HCT116 (cell line): ENCODE measurements around the gene MCL1. TPM values are rescaled to one million over a fixed set of nuclear protein-coding genes. Genes with fewer than 3 reads are reported as not detected.
"Not testable (repeated sequence)": the region's sequence is repeated elsewhere in the genome, so short reads cannot be mapped to it uniquely, and the experiment has no call there.

ENCODE experiments used
- ATAC-seq: fragments of 200-7000 bp; cut with Tn5 transposase; 2 replicates; pipeline ENCODE4 v1.9.1; 2020; ENCODE audit warnings: mild to moderate bottlenecking, moderate library complexity
- BruUV-seq: library from RNA; stranded (reverse); fragments of 400-500 nt; replicated peaks from 2 replicates; lab custom pipeline; 2021; lab: Mats Ljungman, UMichigan
- CTCF ChIA-PET: fragments of 300-600 bp; sonication (Branson Sonifier 250); formaldehyde crosslinking; loops from one replicate; lab custom pipeline; 2021; ENCODE audit warnings: antibody characterized with exemption; lab: Charles Lee
- POLR2A ChIA-PET: fragments of 300-600, 350-600 bp; sonication (Branson Sonifier 250); formaldehyde crosslinking; loops from one replicate; lab custom pipeline; 2021; ENCODE audit warnings: antibody characterized with exemption; lab: Charles Lee
- RAD21 ChIA-PET, 2 experiments: fragments of 300-600 bp; sonication (Branson Sonifier 250); formaldehyde crosslinking; loops; one replicate each; lab custom pipeline; 2023; ENCODE audit warnings: low total read pairs in 2 of 2; ENCODE audit not compliant: uncharacterized antibody in 2 of 2, unreplicated experiment in 2 of 2, low non-redundant PET in 1 of 2; lab: Charles Lee
- DNase-seq: peaks from one replicate; pipeline ENCODE4 v3.0.0-alpha.2; 2010; ENCODE audit warnings: low read depth, low spot score
- H2AFZ ChIP-seq: fragments of 200-600 bp; shearing (Covaris generic), sonication (generic); 2 replicates; pipeline ENCODE4 v1.6.1; 2017; ENCODE audit warnings: low read depth, mixed run types, mixed read lengths, antibody characterized with exemption, low read length; ENCODE audit not compliant: poor library complexity, severe bottlenecking
- H3K27ac ChIP-seq: 2 replicates; pipeline ENCODE4 v1.5.1; 2012; ENCODE audit warnings: low read depth, low read length
- H3K27me3 ChIP-seq: fragments of 200-600 bp; sonication (generic); 2 replicates; pipeline ENCODE4 v1.6.1; 2016; ENCODE audit warnings: mixed run types, low read length, mixed read lengths; ENCODE audit not compliant: insufficient read depth
- H3K36me3 ChIP-seq, 2 experiments: fragments of 200-500 bp in 1 of 2; fragments of 200-600 bp in 1 of 2; sonication (Bioruptor generic) in 1 of 2; sonication (generic) in 1 of 2; 2 replicates each; pipeline versions ENCODE4 v1.5.1 to v1.6.1; 2014 to 2016; ENCODE audit warnings: low read length in 2 of 2, inconsistent platforms in 1 of 2, mixed read lengths in 1 of 2, mixed run types in 1 of 2; ENCODE audit not compliant: insufficient read depth in 2 of 2, control insufficient read depth in 1 of 2
- H3K4me1 ChIP-seq, 2 experiments: fragments of 200-600 bp in 1 of 2; sonication (generic) in 1 of 2; 2 replicates each; pipeline versions ENCODE4 v1.5.1 to v1.6.1; 2012 to 2017; ENCODE audit warnings: low read length in 2 of 2, inconsistent platforms in 1 of 2, mild to moderate bottlenecking in 1 of 2, mixed read lengths in 1 of 2, mixed run types in 1 of 2, moderate library complexity in 1 of 2; ENCODE audit not compliant: insufficient read depth in 2 of 2, control insufficient read depth in 1 of 2
- H3K4me2 ChIP-seq: fragments of 200-600 bp; sonication (generic); 2 replicates; pipeline ENCODE4 v1.6.1; 2017; ENCODE audit warnings: mixed run types, low read length, mixed read lengths
- H3K4me3 ChIP-seq, 2 experiments: fragments of 200-600 bp in 1 of 2; sonication (generic) in 1 of 2; replicated peaks in 1 of 2; 2 replicates each; pipeline ENCODE4 v1.5.1; 2011 to 2016; ENCODE audit warnings: low read length in 2 of 2, control low read depth in 1 of 2, low read depth in 1 of 2, mild to moderate bottlenecking in 1 of 2, mixed read lengths in 1 of 2, mixed run types in 1 of 2
- H3K79me2 ChIP-seq: fragments of 200-600 bp; sonication (generic); 2 replicates; pipeline ENCODE4 v1.6.1; 2017; ENCODE audit warnings: mild to moderate bottlenecking, mixed run types, low read length, moderate library complexity, mixed read lengths; ENCODE audit not compliant: insufficient read depth
- H3K9ac ChIP-seq: fragments of 200-600 bp; sonication (generic); 2 replicates; pipeline ENCODE4 v1.6.1; 2016; ENCODE audit warnings: low read length, mixed read lengths
- H3K9me2 ChIP-seq: fragments of 200-600 bp; sonication (generic), shearing (Covaris generic); 2 replicates; pipeline ENCODE4 v1.6.1; 2017; ENCODE audit warnings: mixed run types, mild to moderate bottlenecking, moderate library complexity; ENCODE audit not compliant: insufficient read depth
- H3K9me3 ChIP-seq, 2 experiments: fragments of 200-500 bp in 1 of 2; fragments of 200-600 bp in 1 of 2; sonication (Bioruptor generic) in 1 of 2; sonication (generic) in 1 of 2; 2 replicates each; pipeline ENCODE4 v1.6.1; 2014 to 2017; ENCODE audit warnings: low read length in 2 of 2, mixed read lengths in 2 of 2, inconsistent platforms in 1 of 2, low read depth in 1 of 2, mild to moderate bottlenecking in 1 of 2, mixed run types in 1 of 2, moderate library complexity in 1 of 2; ENCODE audit not compliant: control insufficient read depth in 1 of 2, insufficient read depth in 1 of 2
- H4K20me1 ChIP-seq: fragments of 200-600 bp; sonication (generic), shearing (Covaris generic); 2 replicates; pipeline ENCODE4 v1.6.1; 2017; ENCODE audit warnings: mixed run types, mild to moderate bottlenecking, moderate library complexity; ENCODE audit not compliant: insufficient read depth
- ELF1 ChIP-seq: IDR thresholded peaks from 2 replicates; pipeline ENCODE4 v1.6.1; 2012; ENCODE audit warnings: low read depth, borderline replicate concordance
- EZH2 ChIP-seq: fragments of 200-600 bp; sonication (generic); IDR thresholded peaks from 2 replicates; pipeline ENCODE4 v1.6.1; 2017; ENCODE audit warnings: antibody characterized with exemption, mixed run types
- EZH2phosphoT487 ChIP-seq: fragments of 200-600 bp; IDR thresholded peaks from 2 replicates; pipeline ENCODE4 v1.6.1; 2018; ENCODE audit warnings: antibody characterized with exemption, borderline replicate concordance
- MAX ChIP-seq: IDR thresholded peaks from 2 replicates; pipeline ENCODE4 v1.6.1; 2012
- POLR2A ChIP-seq: IDR thresholded peaks from 2 replicates; pipeline ENCODE4 v1.7.0; 2011; ENCODE audit warnings: borderline replicate concordance; ENCODE audit not compliant: insufficient read depth, insufficient read length; ENCODE audit errors: extremely low read depth
- POLR2AphosphoS5 ChIP-seq: IDR thresholded peaks from 2 replicates; pipeline ENCODE4 v1.6.1; 2011; ENCODE audit warnings: mild to moderate bottlenecking, low read depth, low read length, moderate library complexity
- REST ChIP-seq: IDR thresholded peaks from 2 replicates; pipeline ENCODE4 v1.6.1; 2012; ENCODE audit warnings: low read depth
- SRF ChIP-seq: IDR thresholded peaks from 2 replicates; pipeline ENCODE4 v1.6.1; 2012; ENCODE audit warnings: low read depth
- YY1 ChIP-seq: IDR thresholded peaks from 2 replicates; pipeline ENCODE4 v1.6.1; 2011; ENCODE audit warnings: low read length, low read depth, moderate library complexity, mild to moderate bottlenecking; ENCODE audit not compliant: insufficient replicate concordance; ENCODE audit errors: extremely low read depth
- ZFX ChIP-seq: fragments of 450-650 bp; IDR thresholded peaks from 2 replicates; pipeline ENCODE4 v1.6.1; 2017
- intact Hi-C: fragments of 100-400 bp; cut with micrococcal nuclease; formaldehyde crosslinking; loops from 2 replicates; pipeline ENCODE4 v1.10.0; 2022
- total RNA-seq: library from RNA; stranded (reverse); gene quantifications from one replicate; pipeline ENCODE4 v1.2.1, GENCODE V29; 2021; ENCODE audit not compliant: unreplicated experiment
- TF ChIP-seq, protein P1 (sequence below), 3 experiments: fragments of 200-600 bp in 1 of 3; sonication (generic) in 1 of 3; IDR thresholded peaks in 2 of 3; conservative IDR thresholded peaks in 1 of 3; 2 replicates each; pipeline ENCODE4 v1.5.1; 2012 to 2017; ENCODE audit warnings: low read depth in 2 of 3, low read length in 2 of 3, antibody characterized with exemption in 1 of 3, borderline replicate concordance in 1 of 3, control low read depth in 1 of 3, mild to moderate bottlenecking in 1 of 3, mixed read lengths in 1 of 3, mixed run types in 1 of 3, moderate library complexity in 1 of 3; ENCODE audit not compliant: insufficient read depth in 1 of 3

Gene MCL1
- total RNA-seq, 1 experiment from 2014 or later, result 146 TPM

DNA sequence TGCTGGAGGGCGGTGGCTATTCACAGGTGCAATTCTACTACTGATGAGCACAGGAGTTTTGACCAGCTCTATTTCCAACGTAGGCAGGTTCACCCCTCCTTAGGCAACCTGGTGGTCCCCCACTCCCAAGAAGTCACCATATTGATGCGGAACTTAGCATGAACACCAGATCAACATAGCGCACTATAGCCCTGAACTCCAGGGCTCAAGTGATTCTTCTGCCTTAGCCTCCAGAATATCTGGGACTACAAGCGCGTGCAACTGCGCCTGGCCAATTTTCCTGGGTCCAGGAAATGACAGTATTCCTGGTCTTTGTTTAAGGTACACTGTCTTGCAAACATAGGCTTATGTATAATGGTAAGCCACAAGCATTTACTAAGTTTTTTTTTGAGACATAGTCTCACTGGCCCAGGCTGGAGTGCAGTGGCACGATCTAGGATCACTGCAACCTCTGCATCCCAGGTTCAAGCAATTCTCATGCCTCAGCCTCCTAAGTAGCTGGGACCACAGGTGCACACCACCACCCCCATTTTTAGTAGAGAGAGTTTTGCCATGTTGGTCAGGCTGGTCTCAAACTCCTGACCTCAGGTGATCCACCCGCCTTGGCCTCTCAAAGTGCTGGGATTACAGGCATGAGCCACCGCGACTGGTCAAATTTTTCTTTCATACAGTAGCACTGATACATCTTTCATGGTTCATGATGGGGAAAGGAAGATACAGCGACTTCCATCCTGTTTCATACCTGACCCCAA, 12.6 kb downstream of the MCL1 start:
- Histone ChIP-seq H3K9me3 (no peaks in the 10 kb centered on the region), H3K27ac (no peak overlapping the region), H3K4me2 (no peak overlapping the region), H2AFZ (no peak overlapping the region), H4K20me1 (no peaks in the 10 kb centered on the region), H3K79me2 (peaks cover 34% of the 10 kb centered on the region), H3K9ac (no peak overlapping the region), H3K4me3 (no peak overlapping the region), H3K27me3 (no peaks in the 10 kb centered on the region), H3K9me2 (no peaks in the 10 kb centered on the region), H3K4me1 (peaks cover 63 to 75% of the 10 kb centered on the region in 2 experiments), H3K36me3 (peaks cover 0 to 3% of the 10 kb centered on the region in 2 experiments; a peak in 1 of 4 replicates)
- CTCF ChIA-PET, result no interaction called here
- POLR2A ChIA-PET, result no interaction called here
- intact Hi-C loops, result loop anchor here (10.0 kb wide), 1 partner anchor 128 kb away; the partner anchor contains the start of gene GOLPH3L
- no TSS peak for BruUV-seq
- DNase-seq (no peak), ATAC-seq (no peak)
- RAD21 ChIA-PET, result no interaction called here
- TF ChIP-seq SRF (no peak), YY1 (no peak), EZH2 (no peak), REST (no peak), POLR2AphosphoS5 (no peak), POLR2A (no peak), ZFX (no peak), EZH2phosphoT487 (no peak), MAX (no peak), ELF1 (no peak)
- TF ChIP-seq, protein P1, sequence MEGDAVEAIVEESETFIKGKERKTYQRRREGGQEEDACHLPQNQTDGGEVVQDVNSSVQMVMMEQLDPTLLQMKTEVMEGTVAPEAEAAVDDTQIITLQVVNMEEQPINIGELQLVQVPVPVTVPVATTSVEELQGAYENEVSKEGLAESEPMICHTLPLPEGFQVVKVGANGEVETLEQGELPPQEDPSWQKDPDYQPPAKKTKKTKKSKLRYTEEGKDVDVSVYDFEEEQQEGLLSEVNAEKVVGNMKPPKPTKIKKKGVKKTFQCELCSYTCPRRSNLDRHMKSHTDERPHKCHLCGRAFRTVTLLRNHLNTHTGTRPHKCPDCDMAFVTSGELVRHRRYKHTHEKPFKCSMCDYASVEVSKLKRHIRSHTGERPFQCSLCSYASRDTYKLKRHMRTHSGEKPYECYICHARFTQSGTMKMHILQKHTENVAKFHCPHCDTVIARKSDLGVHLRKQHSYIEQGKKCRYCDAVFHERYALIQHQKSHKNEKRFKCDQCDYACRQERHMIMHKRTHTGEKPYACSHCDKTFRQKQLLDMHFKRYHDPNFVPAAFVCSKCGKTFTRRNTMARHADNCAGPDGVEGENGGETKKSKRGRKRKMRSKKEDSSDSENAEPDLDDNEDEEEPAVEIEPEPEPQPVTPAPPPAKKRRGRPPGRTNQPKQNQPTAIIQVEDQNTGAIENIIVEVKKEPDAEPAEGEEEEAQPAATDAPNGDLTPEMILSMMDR (IDR thresholded peaks at IDR 0.05 in 2 of 3, conservative IDR thresholded peaks at IDR 0.05 in 1 of 3; ENCODE audit: borderline replicate concordance in 1 of 3, insufficient read depth in 1 of 3, low read depth in 2 of 3, low read length in 2 of 3), result no peak

GRCh38 chr1:150565240-150565991, 14.0 kb downstream of the MCL1 start:
- H3K9me3 ChIP-seq, DNase-seq, H3K9me2 ChIP-seq, CTCF ChIA-PET, H3K36me3 ChIP-seq, H2AFZ ChIP-seq, H4K20me1 ChIP-seq, H3K27me3 ChIP-seq, RAD21 ChIA-PET, ATAC-seq, H3K9ac ChIP-seq, H3K4me3 ChIP-seq, H3K27ac ChIP-seq, H3K4me2 ChIP-seq, BruUV-seq: not testable (repeated sequence)
- Histone ChIP-seq H3K4me1 (peaks cover 67 to 79% of the 10 kb centered on the region in 2 experiments), H3K79me2 (peaks cover 26% of the 10 kb centered on the region)
- intact Hi-C loops, result loop anchor here (10.0 kb wide), 1 partner anchor 129 kb away; the partner anchor contains the start of gene GOLPH3L
- POLR2A ChIA-PET, result interaction anchor here (0.6 to 6.6 kb wide), 3 partner anchors 6 to 314 kb away, joined by 3 to 41 read pairs (median 39); partner anchors contain the start of gene MCL1
